OCI-LY1 (cell line): ENCODE data around the gene CAMTA1.

Experiments used
- H2AFZ ChIP-seq: fragments of 200-600 bp; sonication (generic), shearing (Covaris generic); 2 replicates; pipeline ENCODE4 v1.6.0; 2014; ENCODE audit warnings: antibody characterized with exemption, mild to moderate bottlenecking, low read length
- H3F3A ChIP-seq: fragments of 200-600 bp; sonication (generic), shearing (Covaris generic); 2 replicates; pipeline ENCODE4 v1.6.0; 2014; ENCODE audit warnings: mild to moderate bottlenecking, antibody characterized with exemption, low read length, moderate library complexity; ENCODE audit not compliant: insufficient read depth
- H3K27ac ChIP-seq: fragments of 200-600 bp; sonication (generic); 2 replicates; pipeline ENCODE4 v1.5.1; 2014; ENCODE audit warnings: low read length, mixed run types, mild to moderate bottlenecking, low read depth; ENCODE audit not compliant: poor library complexity, severe bottlenecking
- H3K27me3 ChIP-seq: fragments of 200-600 bp; sonication (generic); 2 replicates; pipeline ENCODE4 v1.6.0; 2014; ENCODE audit warnings: antibody characterized with exemption, mild to moderate bottlenecking, low read length, moderate library complexity; ENCODE audit not compliant: insufficient read depth
- H3K36me3 ChIP-seq: fragments of 200-600 bp; sonication (generic); 2 replicates; pipeline ENCODE4 v1.6.1; 2014; ENCODE audit warnings: mild to moderate bottlenecking, antibody characterized with exemption, low read length, moderate library complexity, mixed read lengths; ENCODE audit not compliant: insufficient read depth
- H3K4me1 ChIP-seq: fragments of 200-600 bp; sonication (generic); 2 replicates; pipeline ENCODE4 v1.5.1; 2014; ENCODE audit warnings: mild to moderate bottlenecking, low read length, moderate library complexity; ENCODE audit not compliant: insufficient read depth, severe bottlenecking
- H3K4me2 ChIP-seq: fragments of 200-600 bp; sonication (generic), shearing (Covaris generic); 2 replicates; pipeline ENCODE4 v1.6.1; 2014; ENCODE audit warnings: low read length
- H3K4me3 ChIP-seq: fragments of 200-600 bp; sonication (generic); 2 replicates; pipeline ENCODE4 v1.5.1; 2014; ENCODE audit warnings: low read length, low read depth, mild to moderate bottlenecking, mixed read lengths; ENCODE audit not compliant: poor library complexity, severe bottlenecking
- H3K79me2 ChIP-seq: fragments of 200-600 bp; shearing (Covaris generic); 2 replicates; pipeline ENCODE4 v1.6.1; 2016; ENCODE audit warnings: mixed run types, low read length, mixed read lengths; ENCODE audit not compliant: insufficient read depth
- H3K9ac ChIP-seq: fragments of 200-600 bp; sonication (generic), shearing (Covaris generic); 2 replicates; pipeline ENCODE4 v1.6.1; 2014; ENCODE audit warnings: mild to moderate bottlenecking, low read length, mixed read lengths
- H3K9me2 ChIP-seq: fragments of 200-600 bp; sonication (generic), shearing (Covaris generic); 2 replicates; pipeline ENCODE4 v1.6.1; 2014; ENCODE audit warnings: low read depth, mild to moderate bottlenecking, low read length, mixed read lengths
- H3K9me3 ChIP-seq: fragments of 200-600 bp; shearing (Covaris generic); 2 replicates; pipeline ENCODE4 v1.6.1; 2014; ENCODE audit warnings: low read length, mixed read lengths
- H4K20me1 ChIP-seq: fragments of 200-600 bp; sonication (generic), shearing (Covaris generic); 2 replicates; pipeline ENCODE4 v1.6.0; 2016; ENCODE audit warnings: mild to moderate bottlenecking, low read length; ENCODE audit not compliant: insufficient read depth
- EZH2 ChIP-seq: fragments of 200-600 bp; sonication (generic), shearing (Covaris generic); IDR thresholded peaks from 2 replicates; pipeline ENCODE4 v1.8.0; 2017; ENCODE audit warnings: borderline replicate concordance, mixed run types, mild to moderate bottlenecking, antibody characterized with exemption, low read length, moderate library complexity, mixed read lengths
- TF ChIP-seq, protein P1 (sequence below): fragments of 200-600 bp; sonication (generic), shearing (Covaris generic); IDR thresholded peaks from 2 replicates; pipeline ENCODE4 v1.5.1; 2017; ENCODE audit warnings: mild to moderate bottlenecking, antibody characterized with exemption, low read length, moderate library complexity, mixed read lengths

CAMTA1 gene

GRCh38 chr1:7303554-7304317 is 518.5 kb downstream of the CAMTA1 start:
- Histone ChIP-seq H3K79me2 (no peaks in the 10 kb centered on the region), H2AFZ (no peak overlapping the region), H3K27me3 (no peaks in the 10 kb centered on the region; the same call in 1 of the 2 replicates), H3K4me1 (no peaks in the 10 kb centered on the region), H3K9me2 (no peaks in the 10 kb centered on the region), H4K20me1 (no peaks in the 10 kb centered on the region), H3K4me2 (no peak overlapping the region), H3K36me3 (no peaks in the 10 kb centered on the region), H3K27ac (no peak overlapping the region), H3K4me3 (no peak overlapping the region), H3K9me3 (no peaks in the 10 kb centered on the region), H3K9ac (no peak overlapping the region), H3F3A (no peaks in the 10 kb centered on the region)
- TF ChIP-seq EZH2, result no peak

- Histone ChIP-seq H3K36me3 (no peaks in the 10 kb centered on the region), H3K79me2 (no peaks in the 10 kb centered on the region), H3K4me1 (no peaks in the 10 kb centered on the region), H2AFZ (no peak overlapping the region), H3F3A (no peaks in the 10 kb centered on the region), H3K4me3 (no peak overlapping the region), H3K27me3 (no peaks in the 10 kb centered on the region), H3K27ac (no peak overlapping the region), H4K20me1 (no peaks in the 10 kb centered on the region), H3K9me2 (no peaks in the 10 kb centered on the region), H3K4me2 (no peak overlapping the region), H3K9me3 (no peaks in the 10 kb centered on the region), H3K9ac (no peak overlapping the region)
- TF ChIP-seq EZH2, result no peak
- TF ChIP-seq, protein P1, sequence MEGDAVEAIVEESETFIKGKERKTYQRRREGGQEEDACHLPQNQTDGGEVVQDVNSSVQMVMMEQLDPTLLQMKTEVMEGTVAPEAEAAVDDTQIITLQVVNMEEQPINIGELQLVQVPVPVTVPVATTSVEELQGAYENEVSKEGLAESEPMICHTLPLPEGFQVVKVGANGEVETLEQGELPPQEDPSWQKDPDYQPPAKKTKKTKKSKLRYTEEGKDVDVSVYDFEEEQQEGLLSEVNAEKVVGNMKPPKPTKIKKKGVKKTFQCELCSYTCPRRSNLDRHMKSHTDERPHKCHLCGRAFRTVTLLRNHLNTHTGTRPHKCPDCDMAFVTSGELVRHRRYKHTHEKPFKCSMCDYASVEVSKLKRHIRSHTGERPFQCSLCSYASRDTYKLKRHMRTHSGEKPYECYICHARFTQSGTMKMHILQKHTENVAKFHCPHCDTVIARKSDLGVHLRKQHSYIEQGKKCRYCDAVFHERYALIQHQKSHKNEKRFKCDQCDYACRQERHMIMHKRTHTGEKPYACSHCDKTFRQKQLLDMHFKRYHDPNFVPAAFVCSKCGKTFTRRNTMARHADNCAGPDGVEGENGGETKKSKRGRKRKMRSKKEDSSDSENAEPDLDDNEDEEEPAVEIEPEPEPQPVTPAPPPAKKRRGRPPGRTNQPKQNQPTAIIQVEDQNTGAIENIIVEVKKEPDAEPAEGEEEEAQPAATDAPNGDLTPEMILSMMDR, result no peak
Measured at GRCh38 chr1:7313081-7313546, 527.9 kb downstream of the CAMTA1 start.

DNA sequence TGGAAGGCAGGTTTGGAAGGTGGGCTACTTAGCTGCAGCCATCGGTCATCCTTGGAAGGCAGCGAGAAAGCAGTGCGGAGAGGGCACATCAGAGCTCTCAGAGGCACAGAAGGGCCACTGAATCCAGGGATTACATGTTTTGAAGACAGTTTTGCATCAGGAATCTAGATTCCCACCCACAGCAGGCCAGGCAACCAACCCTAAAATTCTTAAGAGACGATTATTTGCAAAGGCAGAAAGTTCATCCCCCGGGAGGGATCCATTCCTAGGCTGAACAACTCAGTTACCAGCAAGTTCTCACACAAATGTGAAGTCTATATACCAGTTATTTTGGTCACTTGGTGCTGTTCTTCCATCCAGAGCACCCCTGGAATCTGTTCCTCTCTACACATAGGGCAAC is 528.6 kb downstream of the CAMTA1 start:
- Histone ChIP-seq H3K4me3 (no peak overlapping the region), H3K27me3 (no peaks in the 10 kb centered on the region), H3K4me1 (no peaks in the 10 kb centered on the region), H3K27ac (no peak overlapping the region), H3K36me3 (no peaks in the 10 kb centered on the region), H3K4me2 (no peak overlapping the region), H3K9me3 (no peaks in the 10 kb centered on the region), H3F3A (no peaks in the 10 kb centered on the region), H3K9me2 (no peaks in the 10 kb centered on the region), H3K79me2 (no peaks in the 10 kb centered on the region), H2AFZ (no peak overlapping the region), H3K9ac (no peak overlapping the region), H4K20me1 (no peaks in the 10 kb centered on the region)
- TF ChIP-seq, protein P1, result no peak
- no peak for TF ChIP-seq EZH2

GRCh38 chr1:7315316-7315715 is 530.1 kb downstream of the CAMTA1 start:
- Histone ChIP-seq H3K27ac (no peak overlapping the region), H3K36me3 (no peaks in the 10 kb centered on the region), H3K79me2 (no peaks in the 10 kb centered on the region), H3K27me3 (no peaks in the 10 kb centered on the region), H3K9me2 (no peaks in the 10 kb centered on the region), H3K9me3 (no peaks in the 10 kb centered on the region), H3K9ac (no peak overlapping the region), H4K20me1 (no peaks in the 10 kb centered on the region), H3F3A (no peaks in the 10 kb centered on the region), H3K4me3 (no peak overlapping the region), H2AFZ (no peak overlapping the region), H3K4me2 (no peak overlapping the region), H3K4me1 (no peaks in the 10 kb centered on the region)
- TF ChIP-seq, protein P1, result no peak
- TF ChIP-seq EZH2, result no peak
